Mesenchymal stem cell (in vitro differentiated cells and primary cell): ENCODE measurements around the gene ODF2.

Experiments used
- DNase-seq: peaks from one replicate; pipeline ENCODE4 v3.0.0-alpha.2; 2013
- H2AFZ ChIP-seq: one replicate; pipeline ENCODE4 v1.6.1; 2013; ENCODE audit warnings: low read depth, mild to moderate bottlenecking, control low read depth, inconsistent platforms, low read length, moderate library complexity
- H2AK5ac ChIP-seq: 2 replicates; pipeline ENCODE4 v1.6.1; 2013; ENCODE audit warnings: low read length, moderate library complexity, mild to moderate bottlenecking, inconsistent platforms; ENCODE audit not compliant: severe bottlenecking
- H2BK120ac ChIP-seq: one replicate; pipeline ENCODE4 v1.6.1; 2013; ENCODE audit warnings: low read depth, mild to moderate bottlenecking, inconsistent platforms, low read length, moderate library complexity
- H2BK12ac ChIP-seq, 2 experiments: one replicate each; pipeline ENCODE4 v1.6.1; 2013; ENCODE audit warnings: inconsistent platforms in 2 of 2, low read length in 2 of 2, mild to moderate bottlenecking in 2 of 2, moderate library complexity in 2 of 2, control low read depth in 1 of 2
- H2BK15ac ChIP-seq: one replicate; pipeline ENCODE4 v1.6.1; 2013; ENCODE audit warnings: mild to moderate bottlenecking, low read depth, inconsistent platforms; ENCODE audit not compliant: poor library complexity, severe bottlenecking
- H2BK5ac ChIP-seq: 2 replicates; pipeline ENCODE4 v1.6.1; 2013; ENCODE audit warnings: low read depth, mild to moderate bottlenecking, low read length, control low read depth, inconsistent platforms; ENCODE audit not compliant: poor library complexity, severe bottlenecking
- H3K14ac ChIP-seq, 2 experiments: one replicate each; pipeline ENCODE4 v1.6.1; 2013; ENCODE audit warnings: inconsistent platforms in 2 of 2, low read length in 2 of 2, control low read depth in 1 of 2, mild to moderate bottlenecking in 1 of 2, moderate library complexity in 1 of 2
- H3K18ac ChIP-seq, 2 experiments: one replicate each; pipeline ENCODE4 v1.6.1; 2013; ENCODE audit warnings: inconsistent platforms in 2 of 2, low read length in 2 of 2, control low read depth in 1 of 2, low read depth in 1 of 2, mild to moderate bottlenecking in 1 of 2
- H3K23ac ChIP-seq, 2 experiments: one replicate each; pipeline ENCODE4 v1.6.1; 2013; ENCODE audit warnings: inconsistent platforms in 2 of 2, low read length in 2 of 2, mild to moderate bottlenecking in 2 of 2, moderate library complexity in 2 of 2, control low read depth in 1 of 2
- H3K27ac ChIP-seq: 2 replicates; pipeline ENCODE4 v1.5.1; 2013; ENCODE audit warnings: mild to moderate bottlenecking, moderate library complexity, low read length, control low read depth, inconsistent platforms; ENCODE audit not compliant: poor library complexity, severe bottlenecking
- H3K27me3 ChIP-seq, 2 experiments: 2 replicates each; pipeline versions ENCODE4 v1.6.1 to v1.7.0; 2013; ENCODE audit warnings: low read length in 2 of 2, mild to moderate bottlenecking in 2 of 2, moderate library complexity in 2 of 2, control low read depth in 1 of 2, inconsistent platforms in 1 of 2; ENCODE audit not compliant: control insufficient read depth in 1 of 2, insufficient read depth in 1 of 2
- H3K36me3 ChIP-seq, 2 experiments: 2 replicates each; pipeline versions ENCODE4 v1.6.1 to v1.7.0; 2013; ENCODE audit warnings: low read length in 2 of 2, control low read depth in 1 of 2, inconsistent platforms in 1 of 2, low read depth in 1 of 2, mild to moderate bottlenecking in 1 of 2; ENCODE audit not compliant: insufficient read depth in 2 of 2, control insufficient read depth in 1 of 2
- H3K4ac ChIP-seq, 2 experiments: one replicate each; pipeline ENCODE4 v1.6.1; 2013; ENCODE audit warnings: inconsistent platforms in 2 of 2, low read length in 2 of 2, mild to moderate bottlenecking in 2 of 2, moderate library complexity in 2 of 2, control low read depth in 1 of 2, low read depth in 1 of 2
- H3K4me1 ChIP-seq: 2 replicates; pipeline ENCODE4 v1.6.1; 2013; ENCODE audit warnings: low read depth, low read length, control low read depth; ENCODE audit not compliant: control insufficient read depth, insufficient read depth
- H3K4me2 ChIP-seq: 2 replicates; pipeline ENCODE4 v1.6.1; 2013; ENCODE audit warnings: low read length, mild to moderate bottlenecking, inconsistent platforms; ENCODE audit not compliant: poor library complexity, severe bottlenecking
- H3K4me3 ChIP-seq, 2 experiments: 2 replicates each; pipeline versions ENCODE4 v1.5.1 to v1.7.0; 2013; ENCODE audit warnings: low read length in 2 of 2, mild to moderate bottlenecking in 2 of 2, control low read depth in 1 of 2, low read depth in 1 of 2; ENCODE audit not compliant: insufficient read depth in 1 of 2
- H3K79me1 ChIP-seq: replicated peaks from 2 replicates; pipeline ENCODE4 v1.6.1; 2013; ENCODE audit warnings: mild to moderate bottlenecking, control low read depth, low read length, inconsistent platforms; ENCODE audit not compliant: poor library complexity, severe bottlenecking
- H3K9ac ChIP-seq: 2 replicates; pipeline ENCODE4 v1.7.0; 2013; ENCODE audit warnings: mild to moderate bottlenecking, low read length, moderate library complexity
- H3K9me3 ChIP-seq: 2 replicates; pipeline ENCODE4 v1.7.0; 2013; ENCODE audit warnings: mild to moderate bottlenecking, low read length; ENCODE audit not compliant: control insufficient read depth
- H4K8ac ChIP-seq: one replicate; pipeline ENCODE4 v1.6.1; 2013; ENCODE audit warnings: inconsistent platforms, mild to moderate bottlenecking, low read length, moderate library complexity
- H4K91ac ChIP-seq: one replicate; pipeline ENCODE4 v1.6.1; 2013; ENCODE audit warnings: mild to moderate bottlenecking, low read length, inconsistent platforms
- WGBS: methylation state at CpG from one replicate; pipeline ENCODE4 v1.1.7; 2013; ENCODE audit warnings: mixed read lengths; 5-methylcytosine and 5-hydroxymethylcytosine counted together

ODF2 gene

GRCh38 chr9:128495296-128495695 lies 39.5 kb downstream of the ODF2 start:
- Histone ChIP-seq H2AK5ac (no peak overlapping the region), H3K4ac (no peak overlapping the region), H4K91ac (no peak overlapping the region), H3K4me2 (no peak overlapping the region), H3K4me3 (no peak overlapping the region), H3K36me3 (peaks cover 55 to 74% of the 10 kb centered on the region in 2 experiments), H2BK12ac (no peak overlapping the region), H3K18ac (no peak overlapping the region), H4K8ac (no peak overlapping the region), H3K27me3 (no peaks in the 10 kb centered on the region), H3K27ac (no peak overlapping the region), H3K14ac (no peak overlapping the region), H3K4me1 (peaks cover 8% of the 10 kb centered on the region), H2BK15ac (no peak overlapping the region), H2BK120ac (no peak overlapping the region), H3K9me3 (no peaks in the 10 kb centered on the region), H3K79me1 (peaks cover 2% of the 10 kb centered on the region), H3K23ac (no peak overlapping the region), H2BK5ac (no peak overlapping the region), H3K9ac (no peak overlapping the region), H2AFZ (no peak overlapping the region)
- DNase-seq = no peak
- WGBS = 97% methylated on average over 1 of the region's 1 CpG

- DNase-seq = no peak
- H2BK5ac ChIP-seq = no peak overlapping the region
- no peak overlapping the region for H2BK12ac ChIP-seq
- no peak overlapping the region for H3K23ac ChIP-seq
- H3K4me3 ChIP-seq = no peak overlapping the region
- H3K36me3 ChIP-seq = peaks cover 55 to 73% of the 10 kb centered on the region in 2 experiments
- H3K4me1 ChIP-seq = peaks cover 8% of the 10 kb centered on the region
- no peak overlapping the region for H3K18ac ChIP-seq
- H3K9ac ChIP-seq = no peak overlapping the region
- no peak overlapping the region for H4K8ac ChIP-seq
- H3K4me2 ChIP-seq = no peak overlapping the region
- no peaks in the 10 kb centered on the region for H3K9me3 ChIP-seq
- H3K27me3 ChIP-seq = no peaks in the 10 kb centered on the region
- no peak overlapping the region for H3K4ac ChIP-seq
- no peak overlapping the region for H2BK120ac ChIP-seq
- H2AFZ ChIP-seq = no peak overlapping the region
- no peak overlapping the region for H2AK5ac ChIP-seq
- H2BK15ac ChIP-seq = no peak overlapping the region
- H3K14ac ChIP-seq = no peak overlapping the region
- no peak overlapping the region for H3K27ac ChIP-seq
- WGBS = 85% methylated on average over 6 of the region's 6 CpGs
- peaks cover 2% of the 10 kb centered on the region for H3K79me1 ChIP-seq
- no peak overlapping the region for H4K91ac ChIP-seq
These were observed 40.1 kb downstream of the ODF2 start for GRCh38 chr9:128495804-128496417.

GRCh38 chr9:128497824-128498610 lies 42.2 kb downstream of the ODF2 start:
- peaks cover 2% of the 10 kb centered on the region for H3K79me1 ChIP-seq

GRCh38 chr9:128498911-128499310 lies 43.1 kb downstream of the ODF2 start:
- H3K9ac ChIP-seq = no peak overlapping the region
- DNase-seq = no peak
- H3K36me3 ChIP-seq = peaks cover 53 to 65% of the 10 kb centered on the region in 2 experiments
- H3K4me1 ChIP-seq = peaks cover 10% of the 10 kb centered on the region
- H2BK5ac ChIP-seq = no peak overlapping the region
- H3K4me3 ChIP-seq = no peak overlapping the region
- no peak overlapping the region for H2BK12ac ChIP-seq
- H3K9me3 ChIP-seq = no peaks in the 10 kb centered on the region
- no peak overlapping the region for H3K4ac ChIP-seq
- no peak overlapping the region for H3K18ac ChIP-seq
- H2BK15ac ChIP-seq = no peak overlapping the region
- no peak overlapping the region for H2AK5ac ChIP-seq
- no peaks in the 10 kb centered on the region for H3K27me3 ChIP-seq
- H4K91ac ChIP-seq = no peak overlapping the region
- H3K4me2 ChIP-seq = no peak overlapping the region
- no peak overlapping the region for H3K27ac ChIP-seq
- H3K14ac ChIP-seq = no peak overlapping the region
- peaks cover 3% of the 10 kb centered on the region for H3K79me1 ChIP-seq
- no peak overlapping the region for H4K8ac ChIP-seq
- no peak overlapping the region for H2BK120ac ChIP-seq
- H3K23ac ChIP-seq = no peak overlapping the region
- no peak overlapping the region for H2AFZ ChIP-seq
- WGBS = 97% methylated on average over 9 of the region's 9 CpGs

More at GRCh38 chr9:128497824-128498610, 42.2 kb downstream of the ODF2 start:
- no peak overlapping the region for H2BK12ac ChIP-seq
- no peak overlapping the region for H3K18ac ChIP-seq
- no peak overlapping the region for H4K8ac ChIP-seq
- H3K4me3 ChIP-seq = no peak overlapping the region
- H2BK5ac ChIP-seq = no peak overlapping the region
- H3K4ac ChIP-seq = no peak overlapping the region
- WGBS = 98% methylated on average over 11 of the region's 11 CpGs
- no peak overlapping the region for H3K27ac ChIP-seq
- no peak overlapping the region for H2AK5ac ChIP-seq
- H2BK120ac ChIP-seq = no peak overlapping the region
- H3K4me1 ChIP-seq = peaks cover 8% of the 10 kb centered on the region
- no peak overlapping the region for H4K91ac ChIP-seq
- no peak overlapping the region for H3K23ac ChIP-seq
- H3K14ac ChIP-seq = no peak overlapping the region
- H3K27me3 ChIP-seq = no peaks in the 10 kb centered on the region
- no peak overlapping the region for H2BK15ac ChIP-seq
- H3K36me3 ChIP-seq = peaks cover 55 to 71% of the 10 kb centered on the region in 2 experiments
- H2AFZ ChIP-seq = no peak overlapping the region
- no peak overlapping the region for H3K9ac ChIP-seq
- H3K4me2 ChIP-seq = no peak overlapping the region
- no peaks in the 10 kb centered on the region for H3K9me3 ChIP-seq
- no peak for DNase-seq
